NK-92 (cell line): ENCODE data around the gene SELENOS.
A peak's percentile ranks its signal among the peaks of the same experiment; 100 is the strongest.

Source experiments
- DNase-seq: peaks from one replicate; lab custom pipeline; 2025; ENCODE audit not compliant: unreplicated experiment; lab: John Stamatoyannopoulos, UW

Gene SELENOS

DNA sequence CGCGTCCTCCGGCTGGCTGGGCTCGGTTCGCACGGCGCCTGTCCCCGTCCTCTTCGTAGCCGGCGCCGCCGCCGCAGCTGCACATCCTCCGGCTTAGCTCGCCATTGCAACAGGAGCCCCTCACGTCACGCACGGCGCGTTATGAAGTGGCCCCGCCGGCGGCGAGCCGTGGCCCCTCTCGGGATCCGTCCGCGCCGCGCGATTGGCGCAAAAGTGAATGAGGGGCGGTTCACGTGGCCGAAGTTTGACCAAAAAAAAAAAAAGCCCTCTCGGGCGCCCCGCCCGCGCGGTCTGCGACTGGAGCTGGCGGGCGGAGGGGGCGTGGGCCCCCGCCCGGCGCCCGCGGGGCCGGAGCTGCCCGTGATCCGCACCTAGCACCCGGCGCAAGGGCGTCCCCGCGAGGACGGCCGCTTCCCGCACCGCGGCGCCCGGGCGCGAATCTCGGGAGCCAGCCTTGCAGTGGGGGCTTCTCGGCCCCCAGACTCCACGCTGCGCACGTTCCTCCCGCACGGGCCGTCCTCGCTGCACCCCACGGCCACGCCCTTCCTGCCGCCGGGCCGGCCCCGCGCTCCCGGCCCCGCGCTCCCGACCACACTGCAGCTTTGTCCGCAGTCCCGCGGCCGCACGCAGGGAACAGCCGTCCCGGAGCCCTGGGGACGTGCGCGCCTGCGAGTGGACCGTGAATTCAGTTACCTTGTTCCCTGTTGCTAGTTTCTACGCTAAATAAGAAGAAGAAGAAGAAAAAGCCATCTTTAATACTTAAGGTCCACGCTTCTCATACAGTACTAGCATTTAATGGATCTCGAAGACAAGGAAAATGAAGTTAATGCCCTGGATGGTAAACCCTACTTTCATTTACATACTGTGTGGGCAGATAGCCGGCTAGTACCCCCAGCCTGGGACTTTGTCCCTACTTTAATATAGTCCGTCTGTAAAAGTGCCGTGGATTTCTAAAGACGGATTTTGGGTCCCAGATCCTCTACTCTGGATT is 25.2 kb downstream of the SELENOS start, which contains the start of gene CHSY1:
Gene CHSY1 (minus strand): TSS at position 219 of the 991 bp plus-strand sequence. CDS start 592 bp downstream, outside the sequence.
- no peak for DNase-seq

DNA sequence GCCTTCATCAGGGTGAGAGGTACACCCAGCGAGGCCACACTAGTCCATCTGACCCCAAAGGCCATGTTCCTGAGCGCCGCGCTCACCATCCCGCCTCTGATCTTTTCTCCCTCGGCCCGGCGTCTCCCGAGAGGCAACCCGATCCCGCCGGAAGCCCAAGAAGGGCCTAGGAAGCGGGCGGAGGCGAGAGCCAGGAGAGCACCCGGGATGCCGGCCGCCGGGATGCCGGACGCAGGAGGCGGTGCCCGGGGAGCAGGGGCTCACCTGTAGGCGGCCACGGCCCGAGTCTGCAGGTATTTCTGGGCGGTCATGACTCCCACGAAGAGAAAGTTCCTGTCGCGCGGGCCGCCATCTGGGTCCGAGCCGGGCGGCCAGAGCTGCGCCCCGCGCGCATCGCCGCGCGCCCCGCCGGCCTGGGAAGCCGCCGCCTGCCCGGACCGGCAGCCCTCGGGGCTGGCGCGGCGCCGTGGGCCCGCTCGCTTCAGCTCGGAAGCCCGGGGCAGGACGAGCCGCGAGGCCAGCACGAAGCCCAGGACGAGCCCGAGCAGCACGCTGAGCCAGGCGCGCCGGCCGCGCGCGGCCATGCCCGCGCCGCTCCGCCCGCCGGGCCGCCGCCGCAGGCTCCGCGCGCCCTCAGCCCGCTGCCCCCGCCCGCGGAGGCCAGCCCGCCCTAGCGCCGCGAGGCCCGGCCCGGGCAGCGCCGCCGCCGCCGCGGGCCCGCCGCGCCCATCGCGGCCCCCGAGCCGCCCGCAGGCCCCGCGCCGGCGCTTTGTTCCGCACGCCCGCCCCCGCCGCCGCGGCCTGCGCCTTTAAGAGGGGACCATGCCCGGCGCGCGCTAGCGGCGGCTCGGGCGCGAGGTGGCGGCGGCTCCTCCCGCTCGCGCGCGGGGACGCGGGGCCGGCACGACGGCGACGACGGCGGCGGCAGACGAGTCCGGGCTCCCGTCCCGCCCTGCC is 26.1 kb downstream of the SELENOS start:
- no peak for DNase-seq

DNA sequence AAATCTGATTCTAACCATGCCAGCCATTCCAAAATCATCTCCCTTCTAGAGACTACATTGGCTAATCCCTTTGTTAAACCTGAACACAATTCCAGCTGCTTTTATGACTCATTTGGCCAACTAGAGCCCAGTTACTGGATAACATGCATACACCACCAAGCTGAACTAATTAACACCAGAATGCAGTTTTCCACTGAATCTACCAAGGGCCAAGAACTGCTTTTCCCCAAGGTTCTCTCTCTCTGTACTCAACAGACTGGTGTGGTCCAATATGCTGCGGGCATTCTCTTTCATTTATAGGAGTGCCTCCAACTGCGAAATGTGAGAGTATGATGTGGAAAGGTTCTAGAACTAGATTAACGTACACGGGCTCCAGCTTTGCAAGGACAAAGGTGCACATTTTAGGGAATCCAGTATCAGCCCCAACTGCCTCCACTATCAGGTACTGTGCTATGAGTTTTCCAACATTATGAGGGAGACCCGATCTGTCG is 26.9 kb downstream of the SELENOS start:
- DNase-seq: no peak

DNA sequence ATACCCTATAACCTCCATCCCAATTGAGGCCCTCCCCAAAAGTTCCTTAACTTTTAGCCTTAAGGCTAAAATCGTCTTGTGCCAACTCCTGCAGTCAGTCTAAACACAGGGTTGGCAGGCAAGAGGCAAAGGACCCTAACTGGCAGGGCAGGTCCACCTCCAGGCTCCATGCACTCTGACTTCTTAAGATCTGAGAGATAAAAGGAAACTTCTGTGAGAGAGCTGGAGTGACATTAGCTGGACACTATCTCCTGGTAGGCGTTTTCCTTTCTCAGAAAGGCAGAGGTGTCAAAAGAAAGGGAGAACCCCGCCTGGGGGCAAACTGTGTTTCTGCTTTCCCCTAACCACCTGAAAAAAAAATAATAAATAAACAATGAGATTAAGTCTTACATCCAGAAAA is 29.0 kb downstream of the SELENOS start:
- DNase-seq: no peak

DNA sequence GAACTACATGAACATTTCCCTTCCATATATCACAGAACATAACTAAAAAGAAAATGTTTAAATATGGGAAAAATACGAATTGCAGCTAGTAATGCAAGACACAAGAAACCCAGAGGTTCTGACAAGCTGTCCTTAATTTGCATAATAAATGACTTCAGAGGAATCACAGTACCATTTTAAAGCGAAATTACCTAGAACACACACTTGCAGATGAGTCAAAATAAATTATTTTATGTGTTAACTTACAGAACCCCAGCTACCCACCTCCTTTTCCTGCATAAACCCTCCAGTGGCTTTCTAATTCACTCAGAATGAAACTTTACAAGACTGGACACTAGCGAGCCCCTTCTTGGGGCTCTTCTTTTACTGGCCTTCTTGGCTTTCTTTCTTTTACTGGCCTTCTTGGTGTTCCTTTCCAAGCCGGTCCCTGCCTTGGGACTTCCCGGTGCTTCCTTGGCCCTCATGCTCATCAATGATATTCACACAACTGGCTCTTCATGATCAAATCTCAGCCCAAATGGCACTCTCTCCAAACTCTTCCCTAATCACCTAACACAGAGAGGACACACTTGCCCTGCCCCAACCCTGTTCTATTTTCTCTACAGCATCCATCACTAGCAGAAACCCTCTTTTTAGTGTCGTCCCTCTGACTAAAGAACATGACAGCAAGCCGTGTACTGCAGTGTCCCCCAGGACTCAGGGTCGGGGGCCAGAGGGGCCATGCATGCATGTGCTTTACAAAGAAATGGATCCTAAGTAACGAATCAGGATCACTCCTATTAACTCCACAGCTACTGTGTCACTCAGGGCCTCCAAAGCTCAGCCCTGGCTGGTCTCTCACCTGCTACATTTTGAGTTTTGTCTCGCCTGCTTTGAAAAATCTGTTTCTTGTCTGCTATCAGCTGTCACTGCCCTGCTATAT is 30.2 kb downstream of the SELENOS start:
- no peak for DNase-seq

DNA sequence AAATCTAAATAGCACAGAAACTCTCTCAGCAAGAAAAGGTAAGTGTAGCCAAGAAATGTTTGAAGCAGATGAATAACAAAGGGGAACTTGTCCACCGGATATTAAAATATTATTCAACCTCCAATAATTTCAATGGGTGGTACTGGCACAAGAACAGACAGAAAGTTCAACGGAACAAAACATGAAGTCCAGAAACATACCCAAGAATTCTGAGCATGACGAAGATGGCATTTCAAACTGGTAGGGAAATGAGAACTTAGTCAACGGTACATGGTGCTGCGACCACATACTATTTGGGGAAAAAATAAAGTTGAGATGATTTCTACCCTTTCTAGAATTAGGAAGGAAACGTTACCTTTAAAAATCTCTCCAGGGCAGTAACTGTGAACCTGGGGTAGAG is 30.9 kb downstream of the SELENOS start:
- DNase-seq: no peak

DNA sequence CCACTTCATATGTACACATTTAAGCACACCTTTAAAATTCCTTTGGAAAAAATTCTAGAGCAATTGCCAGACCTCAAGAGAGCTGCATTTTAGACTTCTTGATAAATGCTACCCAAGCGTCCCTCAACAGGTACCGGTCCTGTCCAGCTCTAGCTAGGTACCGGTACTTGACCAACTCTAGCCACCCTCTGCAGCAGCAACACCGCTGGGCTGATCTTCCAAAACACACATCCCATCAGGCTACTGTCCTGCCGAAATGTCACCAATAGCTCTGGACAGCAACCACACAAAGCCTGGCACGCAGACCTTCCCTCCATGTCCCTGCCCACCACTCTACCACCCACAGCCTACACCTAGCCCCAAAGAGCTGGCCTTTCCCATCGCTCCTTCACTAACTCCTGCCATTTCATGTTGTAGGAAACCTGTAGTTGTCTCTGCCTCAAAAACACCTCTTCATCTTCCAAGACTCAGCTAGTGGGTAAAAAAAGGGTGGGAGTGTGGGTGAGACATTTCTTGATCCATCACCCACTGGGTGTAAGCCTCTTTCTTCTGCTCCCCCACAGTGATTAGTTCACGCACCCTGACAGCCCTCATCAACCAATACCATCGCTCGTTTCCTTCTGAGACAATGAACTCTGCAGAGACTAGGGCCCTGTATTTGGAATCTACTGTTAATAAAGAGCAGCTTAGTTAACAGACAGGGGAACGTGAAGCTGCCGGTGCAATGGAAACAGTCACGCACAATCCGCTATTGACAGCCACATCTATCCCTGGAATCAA is 32.2 kb downstream of the SELENOS start:
- DNase-seq: no peak

DNA sequence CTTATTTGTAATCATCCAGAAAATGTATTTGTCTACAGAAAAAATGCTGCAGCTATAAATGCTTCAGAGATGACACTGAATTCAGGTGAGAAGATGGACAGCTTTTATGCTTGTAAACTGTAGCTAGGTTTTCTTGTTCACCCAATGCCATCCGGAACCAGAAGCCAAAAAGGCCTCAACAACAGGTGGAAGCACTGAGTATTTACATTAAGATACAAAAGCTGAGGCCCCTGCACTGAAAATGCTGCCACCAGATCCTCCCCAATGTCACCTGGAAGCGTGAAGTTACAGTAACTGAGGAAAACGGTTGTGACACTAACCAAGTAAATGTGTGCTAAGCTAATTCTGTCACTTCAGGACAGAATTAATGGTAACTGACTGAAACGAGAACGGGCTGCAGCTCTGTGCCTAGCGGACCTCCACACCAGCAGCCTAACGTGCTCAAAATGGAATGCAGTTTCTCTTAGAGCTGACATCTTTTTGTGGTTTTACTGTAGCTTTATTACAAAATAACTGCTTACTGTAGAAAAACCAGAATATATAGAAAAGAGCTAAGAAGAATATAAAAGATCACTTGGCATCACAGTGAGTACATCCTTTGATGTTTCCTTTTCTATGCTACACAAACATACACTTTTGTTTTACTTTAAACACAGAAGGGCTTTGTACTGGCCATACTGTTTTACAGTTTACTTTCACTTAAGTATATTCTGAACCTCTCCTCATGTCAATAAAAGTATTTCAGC is 33.1 kb downstream of the SELENOS start:
- DNase-seq: no peak

DNA sequence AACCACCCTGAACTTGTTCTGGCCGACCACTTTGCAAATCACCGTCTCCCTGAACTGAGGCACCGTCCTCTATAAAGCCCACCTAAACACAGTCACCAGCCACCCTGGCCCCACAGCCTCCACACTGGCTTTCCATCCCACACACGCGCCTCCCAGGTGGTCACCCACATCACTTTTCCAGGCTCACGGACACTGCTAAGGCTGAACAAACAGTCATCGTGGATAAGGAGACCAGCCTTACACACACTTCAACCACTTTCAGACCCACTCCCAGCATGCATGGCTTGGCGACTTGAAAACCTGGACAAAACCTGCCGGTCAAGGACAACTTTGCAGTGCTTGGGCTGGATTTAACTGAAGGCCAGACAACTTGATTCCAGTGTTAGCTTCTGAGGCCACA is 33.9 kb downstream of the SELENOS start:
- DNase-seq: no peak

DNA sequence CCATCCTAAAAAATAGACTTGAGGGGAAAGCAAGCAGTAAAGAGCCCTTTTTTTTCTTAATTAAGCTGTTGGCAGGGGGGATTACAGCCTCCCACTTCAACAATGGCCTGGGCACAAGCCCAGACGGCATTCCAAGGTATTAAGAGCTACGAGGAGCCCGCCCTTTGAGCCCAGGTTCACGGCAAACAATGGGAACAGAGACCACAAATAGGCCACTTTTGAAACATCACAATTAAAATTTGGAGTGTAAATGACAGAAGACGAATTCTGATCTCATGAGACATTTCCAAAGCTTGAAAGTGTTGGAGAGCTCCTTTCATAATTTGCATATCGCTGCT is 34.3 kb downstream of the SELENOS start:
- no peak for DNase-seq

DNA sequence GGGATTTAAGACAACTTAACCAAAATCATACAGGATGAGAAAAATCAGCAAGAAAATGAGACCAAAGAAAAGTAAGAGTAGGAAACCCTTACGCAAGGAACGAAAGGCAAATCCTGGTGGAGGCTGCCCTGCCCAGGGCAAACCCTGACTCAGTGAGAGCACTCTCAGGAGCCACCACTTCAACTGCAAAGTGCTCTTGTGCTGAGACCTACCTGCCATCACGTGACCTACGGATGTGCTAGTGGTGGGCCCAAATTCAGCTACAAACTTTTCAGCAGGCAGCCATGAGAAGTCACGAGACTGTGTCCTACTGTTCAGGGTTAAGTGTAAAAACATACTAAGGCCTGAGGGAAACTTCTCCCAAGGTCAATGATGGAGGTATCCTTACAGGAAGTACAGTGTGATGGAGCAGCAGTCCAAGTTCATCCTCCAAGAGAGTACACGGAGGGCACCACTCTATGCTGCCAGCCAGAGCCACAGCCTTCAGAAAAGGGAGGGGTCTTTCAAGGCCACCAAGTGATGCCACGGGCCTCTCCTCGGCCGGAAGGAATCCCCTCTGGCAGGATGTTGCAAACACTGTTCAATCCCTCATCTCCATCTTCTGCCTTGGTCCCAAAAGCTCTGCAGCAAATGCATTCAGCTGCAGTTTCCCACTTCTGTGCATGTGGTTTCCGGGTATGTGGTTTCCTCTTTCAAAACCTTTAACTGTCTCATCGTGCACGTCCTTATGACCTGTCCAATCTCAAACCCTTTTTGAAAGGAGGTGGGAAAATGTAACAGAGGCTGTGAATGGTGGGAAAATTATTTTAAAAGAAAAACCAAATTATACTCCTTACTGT is 34.9 kb downstream of the SELENOS start:
- DNase-seq: peak; percentile 22

DNA sequence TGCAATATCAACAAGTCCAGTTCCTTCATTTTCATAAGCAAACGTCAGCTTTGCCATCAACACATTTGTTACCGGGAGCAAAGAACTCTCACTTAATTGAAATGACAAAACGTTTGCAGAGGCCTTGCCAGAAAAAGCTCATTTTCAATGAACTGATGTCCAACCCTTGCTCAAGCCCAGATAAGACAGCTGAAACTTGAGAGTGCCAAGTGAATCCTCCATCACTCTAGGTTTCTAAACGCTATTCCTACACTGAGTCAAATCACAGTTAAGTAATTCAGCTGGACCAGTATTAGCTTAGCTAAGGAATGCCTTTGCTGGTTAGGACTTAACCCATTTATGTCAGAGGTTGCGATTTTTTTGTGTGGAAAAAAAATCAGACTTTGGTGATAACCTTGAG is 36.9 kb downstream of the SELENOS start:
- DNase-seq: no peak

DNA sequence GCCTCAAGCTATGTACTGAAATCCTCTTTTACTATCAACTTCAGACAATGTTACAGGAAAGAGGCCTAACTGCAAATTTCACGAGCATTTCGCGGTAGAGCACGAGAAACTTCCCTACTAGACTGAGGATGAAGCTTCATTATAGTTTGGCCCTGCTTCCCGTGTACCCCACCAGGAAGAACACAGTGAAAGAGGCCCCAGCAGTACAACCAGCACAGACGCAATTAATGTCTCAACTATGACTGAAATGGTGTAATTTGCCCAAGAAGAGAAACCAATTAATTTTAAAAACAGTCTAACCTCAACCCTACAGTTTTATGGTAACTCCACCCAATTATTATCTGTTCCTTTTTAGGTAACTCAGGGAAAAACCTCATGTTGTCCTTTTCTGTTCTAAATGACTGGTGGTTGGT is 37.6 kb downstream of the SELENOS start:
- DNase-seq: no peak

DNA sequence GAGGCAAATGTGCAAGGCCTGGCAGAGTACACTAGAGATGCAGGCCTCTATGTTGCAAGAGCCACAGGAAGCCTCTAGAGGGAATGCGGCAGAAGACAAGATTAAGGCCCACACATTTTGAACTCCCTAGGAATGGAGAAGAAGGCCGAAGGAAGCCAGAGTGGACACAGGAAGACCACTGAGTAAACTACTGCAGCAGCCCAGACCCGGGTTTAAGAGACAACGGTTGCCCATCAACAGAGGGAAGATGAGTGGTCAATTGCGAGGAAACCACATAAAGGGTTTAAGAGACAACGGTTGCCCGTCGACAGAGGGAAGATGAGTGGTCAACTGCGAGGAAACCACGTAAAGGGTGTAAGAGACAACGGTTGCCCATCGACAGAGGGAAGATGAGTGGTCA is 40.0 kb downstream of the SELENOS start:
- no peak for DNase-seq

DNA sequence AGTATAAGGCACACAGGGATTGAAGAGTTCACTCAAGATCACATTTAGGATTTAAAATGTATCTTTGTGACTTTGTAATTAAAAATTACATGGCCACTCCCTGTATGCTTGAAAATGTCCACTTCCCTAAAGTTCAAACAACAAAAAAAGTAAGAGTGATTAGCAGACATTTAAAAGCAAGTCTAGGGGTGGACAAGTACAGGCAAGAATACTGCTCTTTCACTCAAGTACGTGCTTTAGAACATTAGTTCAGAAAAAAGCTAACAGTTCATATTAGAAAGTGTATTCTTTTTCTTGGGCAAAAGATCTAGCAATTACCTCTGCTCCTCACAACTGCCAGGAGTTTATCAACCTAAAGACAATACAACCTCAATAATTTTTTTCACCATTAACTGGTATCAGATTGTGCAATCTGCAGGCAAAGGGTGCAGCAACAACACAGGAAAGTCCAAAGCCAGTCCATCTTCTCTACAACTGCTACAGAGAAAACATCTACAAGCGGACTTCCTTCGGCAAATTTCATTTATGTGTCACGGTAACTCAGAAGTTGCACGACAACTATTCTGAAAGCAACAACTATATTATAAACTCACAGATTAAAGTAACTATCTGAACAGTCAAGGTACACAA is 43.5 kb downstream of the SELENOS start:
- no peak for DNase-seq

DNA sequence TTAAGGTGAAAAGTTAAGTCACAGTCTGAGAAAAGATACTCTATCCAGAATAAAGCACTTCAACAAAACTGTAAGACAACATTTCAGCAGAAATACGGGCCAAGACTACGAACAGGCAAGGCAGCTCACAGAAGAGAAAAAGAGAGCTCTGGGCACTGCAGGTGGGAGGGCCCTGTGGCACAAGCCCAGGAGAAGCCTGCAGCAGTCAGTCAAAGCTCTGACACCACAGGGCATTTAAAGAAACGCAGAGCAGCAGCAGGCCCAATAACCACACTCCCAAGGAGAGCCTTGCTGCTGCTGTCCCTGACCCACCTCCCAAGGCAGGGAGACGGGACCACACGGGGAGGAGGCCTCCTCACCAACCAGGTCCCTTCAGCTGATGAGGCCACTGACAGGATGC is 44.6 kb downstream of the SELENOS start:
- DNase-seq: no peak

DNA sequence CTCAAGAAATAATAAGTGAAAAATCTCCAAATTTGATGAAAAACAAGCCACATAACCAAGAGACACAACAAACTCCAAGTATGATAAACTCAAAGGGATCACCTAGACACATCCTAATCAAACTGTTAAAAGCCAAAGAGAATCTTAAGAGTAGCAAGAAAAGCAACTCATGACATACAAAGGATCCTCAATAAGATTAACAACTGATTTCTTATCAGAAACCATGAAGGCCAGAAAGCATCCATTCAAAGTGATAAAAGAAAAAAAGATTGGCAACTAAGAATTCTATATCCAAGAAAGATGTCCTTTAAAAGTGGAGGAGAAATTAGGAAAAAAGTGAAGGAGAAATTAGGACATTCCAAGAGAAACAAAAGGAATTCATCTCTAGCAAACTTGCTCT is 49.0 kb downstream of the SELENOS start:
- no peak for DNase-seq

DNA sequence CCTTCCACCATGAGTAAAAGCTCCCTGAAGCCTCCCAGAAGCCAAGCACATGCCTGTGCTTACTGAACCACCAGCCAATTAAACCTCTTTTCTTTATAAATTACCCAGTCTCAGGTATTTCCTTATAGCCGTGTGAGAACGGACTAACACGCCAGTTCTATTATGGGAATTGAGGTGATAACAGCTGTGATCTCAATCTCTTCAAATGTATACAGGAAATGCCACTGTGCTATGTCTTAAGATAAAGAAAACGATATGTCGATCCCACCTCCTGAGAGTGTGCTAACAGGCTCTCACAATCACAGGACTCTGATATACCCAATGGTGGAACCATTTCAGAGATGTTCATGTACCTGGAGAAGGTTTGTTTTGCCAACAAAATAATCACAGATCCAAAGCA is 51.6 kb downstream of the SELENOS start:
- DNase-seq: no peak
